Activated naive CD8-positive, alpha-beta T cell treated with anti-CD3 and anti-CD28 coated beads, Interleukin-2, amount 50 U/mL, for 24 hours (primary cell): Measurements from ENCODE around the gene ARHGAP33.

Experiments
- ATAC-seq: fragments of 150-1000 bp; cut with Tn5 transposase; one replicate; pipeline ENCODE4 v1.10.0; 2021
- DNase-seq: peaks from one replicate; pipeline ENCODE4 v3.0.0; 2021
- H3K27ac Mint-ChIP-seq: one replicate; pipeline ENCODE4 v1.8.0; 2021; ENCODE audit warnings: mild to moderate bottlenecking, mixed read lengths
- H3K27me3 Mint-ChIP-seq: one replicate; pipeline ENCODE4 v1.8.0; 2021; ENCODE audit warnings: mixed read lengths
- H3K36me3 Mint-ChIP-seq: one replicate; pipeline ENCODE4 v1.8.0; 2021; ENCODE audit warnings: low read depth, mixed read lengths
- H3K4me1 Mint-ChIP-seq: one replicate; pipeline ENCODE4 v1.8.0; 2021; ENCODE audit warnings: mixed read lengths
- H3K4me3 Mint-ChIP-seq: one replicate; pipeline ENCODE4 v1.8.0; 2021; ENCODE audit warnings: mild to moderate bottlenecking, moderate library complexity, mixed read lengths
- H3K9me3 Mint-ChIP-seq: one replicate; pipeline ENCODE4 v1.8.0; 2021; ENCODE audit warnings: mixed read lengths

Gene ARHGAP33

GRCh38 chr19:35805526-35806102 is 30.2 kb downstream of the ARHGAP33 start:
- DNase-seq = no peak
- Mint-ChIP-seq H3K36me3 (no peaks in the 10 kb centered on the region), H3K27ac (no peak overlapping the region), H3K27me3 (peaks cover 11% of the 10 kb centered on the region), H3K4me1 (peaks cover 9% of the 10 kb centered on the region), H3K4me3 (no peak overlapping the region), H3K9me3 (no peaks in the 10 kb centered on the region)
- ATAC-seq = no peak

- peaks cover 9% of the 10 kb centered on the region for H3K4me1 Mint-ChIP-seq
- no peak for DNase-seq
- peaks cover 16% of the 10 kb centered on the region for H3K27me3 Mint-ChIP-seq
- no peaks in the 10 kb centered on the region for H3K36me3 Mint-ChIP-seq
- no peaks in the 10 kb centered on the region for H3K9me3 Mint-ChIP-seq
- no peak overlapping the region for H3K27ac Mint-ChIP-seq
- H3K4me3 Mint-ChIP-seq = no peak overlapping the region
- no peak for ATAC-seq
Observed at GRCh38 chr19:35806597-35806996, 31.2 kb downstream of the ARHGAP33 start.

GRCh38 chr19:35807633-35808032 is 32.3 kb downstream of the ARHGAP33 start:
- Mint-ChIP-seq H3K27me3 (peaks cover 15% of the 10 kb centered on the region), H3K36me3 (no peaks in the 10 kb centered on the region), H3K27ac (no peak overlapping the region), H3K4me3 (no peak overlapping the region), H3K4me1 (peaks cover 9% of the 10 kb centered on the region), H3K9me3 (no peaks in the 10 kb centered on the region)
- no peak for DNase-seq
- ATAC-seq = no peak

- no peaks in the 10 kb centered on the region for H3K4me1 Mint-ChIP-seq
- H3K27me3 Mint-ChIP-seq = peaks cover 26% of the 10 kb centered on the region
- no peak for DNase-seq
- H3K27ac Mint-ChIP-seq = no peak overlapping the region
- H3K9me3 Mint-ChIP-seq = no peaks in the 10 kb centered on the region
- H3K36me3 Mint-ChIP-seq = no peaks in the 10 kb centered on the region
- ATAC-seq = no peak
- H3K4me3 Mint-ChIP-seq = no peak overlapping the region
Observed at GRCh38 chr19:35811317-35812219, 36.2 kb downstream of the ARHGAP33 start.

- Mint-ChIP-seq H3K27me3 (peaks cover 27% of the 10 kb centered on the region), H3K36me3 (no peaks in the 10 kb centered on the region), H3K27ac (no peak within 1 kb of the TSS), H3K4me1 (no peaks in the 10 kb centered on the region), H3K9me3 (no peaks in the 10 kb centered on the region), H3K4me3 (no peak within 1 kb of the TSS)
- DNase-seq (no peak), ATAC-seq (no peak)
Observed at GRCh38 chr19:35812220-35813042, 37.1 kb downstream of the ARHGAP33 start, which contains the start of gene PRODH2. TSS of gene PRODH2 (minus strand) at chr19:35812845. CDS start at chr19:35812805, 40 bp downstream.

GRCh38 chr19:35813043-35813890 is 37.9 kb downstream of the ARHGAP33 start:
- no peak for ATAC-seq
- no peaks in the 10 kb centered on the region for H3K4me1 Mint-ChIP-seq
- no peaks in the 10 kb centered on the region for H3K36me3 Mint-ChIP-seq
- no peak for DNase-seq
- H3K27ac Mint-ChIP-seq = no peak overlapping the region
- peaks cover 30% of the 10 kb centered on the region for H3K27me3 Mint-ChIP-seq
- H3K9me3 Mint-ChIP-seq = no peaks in the 10 kb centered on the region
- H3K4me3 Mint-ChIP-seq = no peak overlapping the region

- ATAC-seq (no peak), DNase-seq (no peak)
- H3K4me1 Mint-ChIP-seq = peaks cover 2% of the 10 kb centered on the region
- H3K36me3 Mint-ChIP-seq = no peaks in the 10 kb centered on the region
- H3K4me3 Mint-ChIP-seq = no peak overlapping the region
- no peaks in the 10 kb centered on the region for H3K9me3 Mint-ChIP-seq
- H3K27me3 Mint-ChIP-seq = peaks cover 33% of the 10 kb centered on the region
- no peak overlapping the region for H3K27ac Mint-ChIP-seq
Observed at GRCh38 chr19:35816262-35816661, 40.9 kb downstream of the ARHGAP33 start.

GRCh38 chr19:35816846-35817245 is 41.5 kb downstream of the ARHGAP33 start:
- Mint-ChIP-seq H3K4me1 (peaks cover 2% of the 10 kb centered on the region), H3K27ac (no peak overlapping the region), H3K9me3 (no peaks in the 10 kb centered on the region), H3K27me3 (peaks cover 27% of the 10 kb centered on the region), H3K4me3 (no peak overlapping the region), H3K36me3 (no peaks in the 10 kb centered on the region)
- no peak for ATAC-seq
- DNase-seq = no peak

GRCh38 chr19:35818445-35818844 is 43.1 kb downstream of the ARHGAP33 start:
- Mint-ChIP-seq H3K27ac (no peak overlapping the region), H3K4me1 (peaks cover 2% of the 10 kb centered on the region), H3K9me3 (no peaks in the 10 kb centered on the region), H3K36me3 (no peaks in the 10 kb centered on the region), H3K4me3 (no peak overlapping the region), H3K27me3 (peaks cover 26% of the 10 kb centered on the region)
- ATAC-seq (no peak), DNase-seq (no peak)

- no peak for DNase-seq
- peaks cover 33% of the 10 kb centered on the region for H3K27me3 Mint-ChIP-seq
- ATAC-seq = no peak
- no peaks in the 10 kb centered on the region for H3K9me3 Mint-ChIP-seq
- H3K4me1 Mint-ChIP-seq = peaks cover 2% of the 10 kb centered on the region
- H3K36me3 Mint-ChIP-seq = no peaks in the 10 kb centered on the region
- no peak overlapping the region for H3K4me3 Mint-ChIP-seq
- no peak overlapping the region for H3K27ac Mint-ChIP-seq
Observed at GRCh38 chr19:35822579-35822978, 47.2 kb downstream of the ARHGAP33 start.

GRCh38 chr19:35824150-35824549 is 48.8 kb downstream of the ARHGAP33 start:
- H3K4me1 Mint-ChIP-seq = peaks cover 2% of the 10 kb centered on the region
- H3K27me3 Mint-ChIP-seq = peaks cover 27% of the 10 kb centered on the region
- H3K36me3 Mint-ChIP-seq = no peaks in the 10 kb centered on the region
- no peaks in the 10 kb centered on the region for H3K9me3 Mint-ChIP-seq
- no peak for ATAC-seq
- no peak overlapping the region for H3K27ac Mint-ChIP-seq
- H3K4me3 Mint-ChIP-seq = no peak overlapping the region
- no peak for DNase-seq

- peak; percentile 56 for DNase-seq
- H3K4me3 Mint-ChIP-seq = no peak overlapping the region
- no peak overlapping the region for H3K27ac Mint-ChIP-seq
- no peak for ATAC-seq
- no peaks in the 10 kb centered on the region for H3K4me1 Mint-ChIP-seq
- no peaks in the 10 kb centered on the region for H3K9me3 Mint-ChIP-seq
- no peaks in the 10 kb centered on the region for H3K36me3 Mint-ChIP-seq
- peaks cover 33% of the 10 kb centered on the region for H3K27me3 Mint-ChIP-seq
Observed at GRCh38 chr19:35828692-35829301, 53.4 kb downstream of the ARHGAP33 start.

- no peaks in the 10 kb centered on the region for H3K4me1 Mint-ChIP-seq
- DNase-seq (no peak), ATAC-seq (no peak)
- H3K36me3 Mint-ChIP-seq = no peaks in the 10 kb centered on the region
- no peaks in the 10 kb centered on the region for H3K9me3 Mint-ChIP-seq
- H3K4me3 Mint-ChIP-seq = no peak overlapping the region
- H3K27ac Mint-ChIP-seq = no peak overlapping the region
- peaks cover 28% of the 10 kb centered on the region for H3K27me3 Mint-ChIP-seq
Observed at GRCh38 chr19:35830986-35831385, 55.6 kb downstream of the ARHGAP33 start.
